Measurements from ENCODE around the gene PHF8. TPM values are rescaled to one million over a fixed set of nuclear protein-coding genes. Genes with fewer than 3 reads are reported as not detected.

The PHF8 gene
- total RNA-seq, 1 donor from 2014 or later: 22.3 TPM

- Mint-ChIP-seq H3K4me3 (no peak overlapping the region), H3K27me3 (ENCODE audit: insufficient read depth, low read depth) (peaks cover 6% of the 10 kb centered on the region), H3K9me3 (peaks cover 11% of the 10 kb centered on the region), H3K27ac (no peak overlapping the region), H3K36me3 (peaks cover 2% of the 10 kb centered on the region), H3K4me1 (peaks cover 20% of the 10 kb centered on the region)
- Histone ChIP-seq H3K4me2 (no peak overlapping the region), H3K27ac (no peak overlapping the region), H3K36me3 (no peaks in the 10 kb centered on the region), H2AFZ (replicated peaks) (no peak overlapping the region), H3K4me3 (no peak overlapping the region), H3K9ac (no peak overlapping the region), H3F3A (ENCODE audit: low read depth) (peaks cover 8% of the 10 kb centered on the region), H3K79me2 (ENCODE audit: low read depth) (no peaks in the 10 kb centered on the region), H3K9me3 (ENCODE audit: low read depth) (no peaks in the 10 kb centered on the region), H3K4me1 (peaks cover 8% of the 10 kb centered on the region), H4K20me1 (ENCODE audit: low read depth) (no peaks in the 10 kb centered on the region), H3K27me3 (no peaks in the 10 kb centered on the region)
- TF ChIP-seq CTCF (IDR thresholded peaks at IDR 0.05): no peak
- TF ChIP-seq EZH2phosphoT487 (IDR thresholded peaks at IDR 0.05): no peak
- no peak for TF ChIP-seq EZH2 (IDR thresholded peaks at IDR 0.05)
- DNase-seq (ENCODE audit: low spot score): no peak
Observed at GRCh38 chrX:54049801-54050200, 5.5 kb upstream of the PHF8 start.

DNA sequence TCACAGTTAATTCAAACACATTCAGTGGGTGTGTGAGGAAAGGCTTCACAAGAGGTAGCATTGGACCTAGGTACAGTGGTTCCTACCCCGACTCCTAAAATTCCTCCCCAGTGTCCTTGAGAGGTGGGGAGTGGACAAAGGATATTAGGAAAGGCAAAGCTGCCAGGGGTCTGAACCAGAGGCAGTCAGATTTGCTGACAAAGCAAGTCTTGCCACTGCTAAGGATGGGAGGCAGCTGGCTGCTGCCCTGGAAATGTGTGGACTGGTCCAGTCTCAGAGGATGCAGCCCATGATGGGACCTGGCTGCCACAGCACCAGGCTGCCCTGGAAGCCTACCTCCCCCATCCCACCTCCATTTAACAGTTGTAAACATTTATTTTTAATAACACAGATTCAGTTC lies 4.1 kb upstream of the PHF8 start:
- no peaks in the 10 kb centered on the region for H3K36me3 ChIP-seq
- H3K4me1 ChIP-seq: peaks cover 8% of the 10 kb centered on the region
- H3K27me3 ChIP-seq: no peaks in the 10 kb centered on the region
- TF ChIP-seq EZH2phosphoT487 (IDR thresholded peaks at IDR 0.05) (no peak), EZH2 (IDR thresholded peaks at IDR 0.05) (no peak), CTCF (IDR thresholded peaks at IDR 0.05) (no peak)
- Mint-ChIP-seq H3K27me3 (ENCODE audit: insufficient read depth, low read depth) (peaks cover 6% of the 10 kb centered on the region), H3K4me1 (peaks cover 20% of the 10 kb centered on the region), H3K9me3 (peaks cover 9% of the 10 kb centered on the region), H3K27ac (no peak overlapping the region), H3K4me3 (no peak overlapping the region), H3K36me3 (no peaks in the 10 kb centered on the region)
- H3K4me3 ChIP-seq: no peak overlapping the region
- no peak overlapping the region for H3K9ac ChIP-seq
- DNase-seq (ENCODE audit: low spot score): peak; percentile 3
- H2AFZ ChIP-seq (replicated peaks): no peak overlapping the region
- peaks cover 2% of the 10 kb centered on the region for H3K79me2 ChIP-seq (ENCODE audit: low read depth)
- H3F3A ChIP-seq (ENCODE audit: low read depth): peaks cover 15% of the 10 kb centered on the region
- no peaks in the 10 kb centered on the region for H4K20me1 ChIP-seq (ENCODE audit: low read depth)
- H3K4me2 ChIP-seq: no peak overlapping the region
- H3K27ac ChIP-seq: no peak overlapping the region
- H3K9me3 ChIP-seq (ENCODE audit: low read depth): no peaks in the 10 kb centered on the region

- Mint-ChIP-seq H3K27ac (peak overlapping the region; percentile 99), H3K9me3 (peaks cover 9% of the 10 kb centered on the region), H3K36me3 (no peaks in the 10 kb centered on the region), H3K4me3 (peak overlapping the region; percentile 96), H3K4me1 (peaks cover 20% of the 10 kb centered on the region), H3K27me3 (ENCODE audit: insufficient read depth, low read depth) (peaks cover 6% of the 10 kb centered on the region)
- peaks cover 15% of the 10 kb centered on the region for H3F3A ChIP-seq (ENCODE audit: low read depth)
- no peaks in the 10 kb centered on the region for H3K36me3 ChIP-seq
- H3K79me2 ChIP-seq (ENCODE audit: low read depth): peaks cover 7% of the 10 kb centered on the region
- H3K9ac ChIP-seq: no peak overlapping the region
- peaks cover 8% of the 10 kb centered on the region for H3K4me1 ChIP-seq
- TF ChIP-seq EZH2phosphoT487 (IDR thresholded peaks at IDR 0.05): no peak
- TF ChIP-seq CTCF (IDR thresholded peaks at IDR 0.05): no peak
- TF ChIP-seq EZH2 (IDR thresholded peaks at IDR 0.05): no peak
- no peak overlapping the region for H3K4me3 ChIP-seq
- no peak overlapping the region for H2AFZ ChIP-seq (replicated peaks)
- H3K9me3 ChIP-seq (ENCODE audit: low read depth): no peaks in the 10 kb centered on the region
- H3K27ac ChIP-seq: peak overlapping the region; percentile 96
- H3K4me2 ChIP-seq: no peak overlapping the region
- peak; percentile 7 for DNase-seq (ENCODE audit: low spot score)
- no peaks in the 10 kb centered on the region for H4K20me1 ChIP-seq (ENCODE audit: low read depth)
- H3K27me3 ChIP-seq: no peaks in the 10 kb centered on the region
Observed at GRCh38 chrX:54045563-54046228, 1.4 kb upstream of the PHF8 start.
